Measurements from ENCODE around the gene RTL10. TPM values are rescaled to one million over a fixed set of nuclear protein-coding genes. Genes with fewer than 3 reads are reported as not detected.

The RTL10 gene
- total RNA-seq, 1 donor from 2014 or later, result 27.2 TPM

DNA sequence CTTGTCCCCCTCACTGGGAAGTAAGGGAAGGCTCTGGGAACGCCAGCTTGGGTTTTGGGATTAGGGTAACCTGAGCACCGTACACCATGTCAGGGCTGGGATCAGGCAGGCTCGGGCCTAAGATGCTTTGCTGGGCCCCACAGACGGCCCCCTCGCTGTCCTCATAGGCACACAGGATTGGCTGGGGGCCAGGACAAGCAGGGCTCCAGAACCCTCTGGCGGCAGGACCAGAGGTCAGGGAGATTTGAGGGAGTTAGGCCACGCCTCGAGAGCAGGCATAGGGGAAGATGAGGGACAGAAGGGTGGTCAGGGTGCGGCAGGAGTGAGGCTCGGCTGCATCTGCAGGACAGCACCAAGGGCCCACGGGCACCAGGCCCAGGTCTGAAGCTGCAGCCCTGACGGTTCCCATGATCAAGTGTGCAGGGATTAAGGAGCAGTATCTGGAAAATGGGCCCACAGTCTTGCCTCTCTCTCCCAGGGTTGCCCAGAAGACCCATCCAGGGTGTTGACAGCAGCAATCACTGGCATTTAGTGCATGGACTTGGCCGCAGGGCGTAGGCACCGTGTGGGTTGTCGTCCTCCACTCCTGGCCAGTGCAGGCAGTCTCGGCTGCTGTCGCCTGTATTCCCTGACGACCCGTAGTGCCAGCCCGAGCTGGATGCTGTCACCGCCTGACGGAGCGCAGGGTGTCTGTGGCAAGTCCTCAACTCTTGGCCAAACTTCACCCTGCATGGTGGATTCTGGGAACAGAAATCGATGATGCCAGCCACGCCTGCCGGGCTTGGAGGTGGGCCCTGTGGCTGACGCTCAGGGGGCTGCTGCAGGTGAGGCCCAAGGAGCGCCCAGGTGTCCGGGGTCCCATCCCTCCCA lies 15.7 kb upstream of the RTL10 start:
- no peak for TF ChIP-seq CTCF (IDR thresholded peaks at IDR 0.05; ENCODE audit: unreplicated experiment)
- Mint-ChIP-seq H3K4me1 (ENCODE audit: low read depth) (peaks cover under 1% of the 10 kb centered on the region), H3K9me3 (ENCODE audit: low read depth) (no peaks in the 10 kb centered on the region), H3K4me3 (ENCODE audit: low read depth) (no peak overlapping the region), H3K36me3 (ENCODE audit: insufficient read depth) (no peaks in the 10 kb centered on the region), H3K27me3 (no peaks in the 10 kb centered on the region), H3K27ac (no peak overlapping the region)
- no peak for DNase-seq (ENCODE audit: low spot score, unreplicated experiment)

GRCh38 chr22:19869497-19870152 lies 15.0 kb upstream of the RTL10 start:
- H3K27ac Mint-ChIP-seq, result no peak overlapping the region
- TF ChIP-seq CTCF (IDR thresholded peaks at IDR 0.05; ENCODE audit: unreplicated experiment), result no peak
- H3K36me3 Mint-ChIP-seq (ENCODE audit: insufficient read depth), result no peaks in the 10 kb centered on the region
- H3K4me1 Mint-ChIP-seq (ENCODE audit: low read depth), result peaks cover 3% of the 10 kb centered on the region
- no peaks in the 10 kb centered on the region for H3K9me3 Mint-ChIP-seq (ENCODE audit: low read depth)
- H3K27me3 Mint-ChIP-seq, result no peaks in the 10 kb centered on the region
- no peak for DNase-seq (ENCODE audit: low spot score, unreplicated experiment)
- H3K4me3 Mint-ChIP-seq (ENCODE audit: low read depth), result no peak overlapping the region

GRCh38 chr22:19868773-19869471 lies 14.2 kb upstream of the RTL10 start:
- peaks cover 3% of the 10 kb centered on the region for H3K4me1 Mint-ChIP-seq (ENCODE audit: low read depth)
- H3K27ac Mint-ChIP-seq, result no peak overlapping the region
- no peaks in the 10 kb centered on the region for H3K27me3 Mint-ChIP-seq
- no peak for TF ChIP-seq CTCF (IDR thresholded peaks at IDR 0.05; ENCODE audit: unreplicated experiment)
- no peak overlapping the region for H3K4me3 Mint-ChIP-seq (ENCODE audit: low read depth)
- DNase-seq (ENCODE audit: low spot score, unreplicated experiment), result no peak
- H3K36me3 Mint-ChIP-seq (ENCODE audit: insufficient read depth), result no peaks in the 10 kb centered on the region
- H3K9me3 Mint-ChIP-seq (ENCODE audit: low read depth), result no peaks in the 10 kb centered on the region

GRCh38 chr22:19868333-19868732 lies 13.7 kb upstream of the RTL10 start:
- no peaks in the 10 kb centered on the region for H3K27me3 Mint-ChIP-seq
- peaks cover 3% of the 10 kb centered on the region for H3K4me1 Mint-ChIP-seq (ENCODE audit: low read depth)
- H3K4me3 Mint-ChIP-seq (ENCODE audit: low read depth), result no peak overlapping the region
- no peak for DNase-seq (ENCODE audit: low spot score, unreplicated experiment)
- H3K36me3 Mint-ChIP-seq (ENCODE audit: insufficient read depth), result no peaks in the 10 kb centered on the region
- H3K9me3 Mint-ChIP-seq (ENCODE audit: low read depth), result no peaks in the 10 kb centered on the region
- TF ChIP-seq CTCF (IDR thresholded peaks at IDR 0.05; ENCODE audit: unreplicated experiment), result no peak
- H3K27ac Mint-ChIP-seq, result peak overlapping the region; percentile 16

DNA sequence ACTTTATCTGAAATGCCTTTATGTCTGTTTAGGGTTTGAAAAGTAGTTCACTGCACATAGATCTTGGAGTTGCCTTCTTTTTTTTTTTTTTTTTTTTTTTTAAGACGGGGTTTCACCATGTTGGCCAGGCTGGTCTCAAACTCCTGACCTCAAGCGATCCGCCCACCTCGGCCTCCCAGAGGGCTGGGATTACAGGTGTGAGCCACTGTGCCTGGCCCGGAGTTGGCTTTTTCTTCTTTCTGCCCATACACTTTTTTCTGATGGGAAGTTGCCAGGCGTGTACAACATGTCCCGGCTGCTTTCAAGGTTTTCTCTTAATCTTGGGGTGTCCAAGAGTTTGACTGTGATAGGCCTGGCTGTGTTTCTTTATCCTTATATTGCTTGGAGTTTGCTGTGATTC lies 12.9 kb upstream of the RTL10 start:
- Mint-ChIP-seq H3K4me3 (ENCODE audit: low read depth) (no peak overlapping the region), H3K4me1 (ENCODE audit: low read depth) (peaks cover 3% of the 10 kb centered on the region), H3K27ac (no peak overlapping the region), H3K27me3 (no peaks in the 10 kb centered on the region), H3K9me3 (ENCODE audit: low read depth) (no peaks in the 10 kb centered on the region), H3K36me3 (ENCODE audit: insufficient read depth) (no peaks in the 10 kb centered on the region)
- TF ChIP-seq CTCF (IDR thresholded peaks at IDR 0.05; ENCODE audit: unreplicated experiment), result no peak
- no peak for DNase-seq (ENCODE audit: low spot score, unreplicated experiment)
